HTERT RPE-1 (cell line): Measurements from ENCODE around the gene ASF1B.
"Not testable (repeated sequence)": the region's sequence is repeated elsewhere in the genome, so short reads cannot be mapped to it uniquely, and the experiment has no call there.

Source experiments
- in situ Hi-C: fragments of 300-500 bp; cut with MboI; formaldehyde crosslinking; loops from 4 replicates; pipeline ENCODE4 v1.14.3; 2020; ENCODE audit warnings: low sequenced_read_pairs

Gene ASF1B

DNA sequence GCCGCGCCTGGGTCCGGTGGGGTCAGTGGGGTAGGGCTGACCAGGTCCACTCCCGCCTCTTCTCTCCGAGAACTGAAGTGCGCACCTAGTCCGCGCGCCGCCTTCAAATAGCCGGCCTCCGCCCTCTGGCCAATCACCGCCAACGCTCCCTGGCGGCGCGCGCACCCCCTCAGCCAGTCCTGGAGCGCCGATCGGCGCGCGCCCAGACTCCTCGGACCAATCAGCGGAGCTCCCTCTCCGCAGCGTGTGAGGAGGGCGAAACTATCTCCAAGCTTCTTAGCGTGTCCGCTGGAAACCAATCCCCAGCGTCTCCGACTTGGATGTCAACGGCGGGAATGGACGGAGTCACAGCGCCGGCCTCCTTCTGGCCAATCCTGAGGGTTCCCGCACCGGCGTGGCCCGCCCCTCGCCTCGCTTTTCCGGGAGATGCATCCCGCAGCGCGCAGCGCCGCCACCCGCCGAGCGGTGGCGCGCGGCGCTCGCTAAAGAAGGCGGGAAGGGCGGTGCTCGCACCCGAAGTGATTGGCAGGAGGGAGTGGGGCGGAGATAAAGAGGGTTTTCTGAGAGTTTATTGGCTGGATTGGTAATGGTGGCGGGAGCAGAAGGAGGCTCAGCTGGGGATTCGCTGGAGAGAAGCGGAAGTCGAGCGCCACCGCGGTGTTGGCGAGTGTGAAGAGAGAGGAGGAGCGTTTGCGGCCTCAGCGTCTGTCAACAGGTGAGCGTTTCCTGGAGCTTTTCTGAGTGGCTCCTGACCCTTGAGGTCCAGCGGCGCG is at the start of gene ASF1B:
Gene ASF1B, minus strand, starts transcription at position 81 of the 773 bp plus-strand sequence. CDS start 133 bp downstream, outside the sequence.
- in situ Hi-C loops = no loop called here

DNA sequence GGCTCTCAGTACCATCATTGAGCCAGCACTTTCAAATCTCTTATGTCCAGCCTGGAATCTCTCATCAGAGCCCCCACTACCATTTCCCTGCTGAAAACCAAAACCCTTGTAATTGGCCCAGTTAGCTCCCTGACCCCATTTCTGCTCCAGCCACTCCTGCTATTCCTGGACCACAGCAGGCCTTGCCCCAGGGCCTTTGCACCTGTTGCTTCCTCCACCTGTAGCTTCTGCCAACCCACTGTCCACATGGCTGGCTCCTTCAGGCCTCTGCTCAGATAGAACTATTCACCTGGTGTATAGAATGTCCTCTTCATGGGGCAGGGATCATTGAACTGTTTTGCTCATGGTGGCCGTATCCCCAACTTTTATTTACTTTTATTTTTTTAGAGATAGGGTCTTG is 49.3 kb upstream of the ASF1B start:
- in situ Hi-C loops = not testable (repeated sequence)

DNA sequence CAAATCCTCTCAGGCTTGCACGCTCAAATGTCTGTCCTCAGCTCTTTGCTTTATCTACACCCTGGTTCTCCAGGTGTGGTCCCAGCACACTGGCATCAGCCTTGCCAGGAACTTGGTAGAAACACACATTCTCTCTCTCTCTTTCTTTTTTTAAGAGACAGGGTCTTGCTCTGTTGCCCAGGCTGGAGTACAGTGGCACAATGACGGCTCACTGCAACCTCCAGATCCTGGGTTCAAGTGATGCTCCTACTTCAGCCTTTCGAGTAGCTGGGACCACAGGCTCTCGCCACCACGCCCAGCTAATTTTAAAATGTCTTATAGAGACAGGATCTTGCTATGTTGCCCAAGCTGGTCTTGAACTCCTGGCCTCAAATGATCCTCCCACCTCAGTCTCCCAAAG is 48.8 kb upstream of the ASF1B start:
- in situ Hi-C loops = no loop called here

DNA sequence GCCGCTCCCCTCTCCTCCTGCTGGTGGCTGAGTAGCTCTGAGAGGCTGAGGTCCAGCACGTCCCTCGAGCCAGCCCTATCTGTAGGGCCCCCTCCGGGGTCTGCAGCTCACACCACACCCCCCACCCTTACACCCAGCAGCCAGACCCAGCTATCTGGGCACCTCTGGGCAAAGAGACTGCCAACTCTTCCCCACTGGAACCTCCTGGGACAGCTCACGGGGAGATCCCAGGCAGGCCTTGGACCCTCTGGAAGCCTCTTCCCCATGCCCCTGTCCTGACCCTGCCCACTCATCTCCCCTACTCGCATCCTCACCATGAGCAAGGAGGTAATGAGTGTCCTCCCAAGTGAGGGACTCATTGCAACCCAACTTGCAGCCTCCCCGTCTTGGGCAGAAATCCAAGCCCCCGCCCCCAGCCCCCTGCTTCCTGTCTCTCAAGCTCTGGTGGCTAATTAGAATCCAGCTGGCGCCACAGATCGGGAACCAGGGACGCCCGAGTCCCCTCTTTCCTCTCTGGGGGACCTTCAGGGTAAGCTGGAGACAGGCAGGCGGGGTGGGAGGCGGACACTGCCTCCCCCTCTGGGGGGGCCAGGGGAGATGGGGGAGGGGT is 47.5 kb upstream of the ASF1B start:
- in situ Hi-C loops = no loop called here

DNA sequence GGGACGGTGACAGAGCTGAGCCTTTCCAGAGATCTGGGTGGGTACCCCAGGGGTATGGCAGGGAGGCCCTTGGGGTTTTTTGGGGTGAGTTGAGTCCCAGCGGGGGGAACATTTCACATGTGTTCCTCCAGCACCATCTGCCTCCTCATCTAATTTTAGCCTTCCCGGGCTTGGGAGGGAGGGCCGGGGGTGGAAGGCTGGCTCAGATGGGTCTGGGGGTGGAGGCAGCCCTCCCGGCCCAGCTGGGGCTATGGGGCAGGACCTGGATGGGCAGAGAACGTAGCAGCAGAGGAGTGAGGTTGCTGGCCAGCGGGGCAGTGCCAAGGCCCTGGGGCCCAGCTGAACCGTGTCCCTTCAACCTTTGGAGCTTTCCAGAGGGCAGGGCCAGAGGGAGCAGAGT is 46.1 kb upstream of the ASF1B start:
- in situ Hi-C loops = no loop called here

DNA sequence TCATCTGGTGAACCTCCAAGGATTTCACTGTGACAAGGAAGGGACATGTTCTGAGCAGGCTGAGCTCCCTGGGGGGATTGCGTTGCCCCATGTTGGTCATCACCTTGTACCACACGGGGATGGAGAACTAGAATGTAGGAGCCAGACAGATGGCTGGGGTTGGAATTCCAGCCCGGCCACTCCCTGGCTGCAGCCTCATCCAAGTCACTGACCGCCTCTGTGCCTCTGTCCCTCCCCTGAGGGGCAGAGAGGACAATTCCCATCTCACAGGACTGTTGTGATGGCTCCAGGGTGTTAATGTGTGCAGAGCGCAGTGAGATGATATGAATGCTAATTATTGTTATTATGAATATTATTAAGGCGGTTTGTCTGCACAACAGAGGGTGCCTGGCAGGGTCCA is 45.5 kb upstream of the ASF1B start:
- in situ Hi-C loops = no loop called here

DNA sequence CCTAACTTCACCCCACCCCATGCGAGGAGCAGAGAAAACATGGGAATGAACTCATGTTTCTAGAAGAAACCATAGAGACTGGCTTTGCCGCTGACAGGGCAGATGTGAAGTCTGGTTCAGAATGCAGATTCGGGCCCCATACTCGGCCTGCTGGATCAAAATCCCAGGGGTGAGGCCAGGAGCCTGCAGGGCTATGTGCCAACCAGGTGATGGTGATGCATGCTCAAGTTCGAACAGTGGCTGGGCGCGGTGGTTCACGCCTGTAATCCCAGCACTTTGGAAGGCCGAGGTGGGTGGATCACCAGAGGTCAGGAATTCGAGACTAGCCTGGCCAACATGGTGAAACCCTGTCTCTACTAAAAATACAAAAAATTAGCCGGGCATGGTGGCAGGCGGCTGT is 44.8 kb upstream of the ASF1B start:
- in situ Hi-C loops = not testable (repeated sequence)

DNA sequence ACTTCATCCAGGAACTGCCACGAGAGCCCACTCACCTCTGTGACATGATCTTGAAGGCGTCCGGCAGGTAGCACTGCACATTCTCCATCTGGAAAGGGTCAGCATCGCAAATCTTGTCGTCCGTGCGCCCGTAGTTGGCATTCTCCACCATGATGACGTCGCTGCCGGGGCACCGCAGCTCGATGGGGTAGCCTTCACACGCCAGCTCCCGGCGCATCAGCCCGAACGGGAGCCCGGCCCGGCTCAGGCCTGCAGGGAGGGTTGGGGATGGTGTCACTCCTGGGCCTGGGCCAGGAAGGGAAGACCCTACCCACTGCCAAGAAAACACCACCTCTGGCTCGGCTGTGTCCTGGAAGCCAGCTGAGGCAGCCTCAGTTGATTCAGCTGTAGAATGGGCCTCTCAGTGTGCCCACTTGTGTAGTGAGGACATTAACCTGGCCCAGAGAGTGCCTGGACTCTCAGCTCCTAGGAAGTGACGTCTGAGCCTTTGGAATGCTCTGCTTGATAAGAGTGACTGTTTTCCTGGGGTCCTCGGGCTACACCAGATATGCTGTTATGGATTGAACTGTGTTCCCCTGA is 41.2 kb upstream of the ASF1B start:
- in situ Hi-C loops = no loop called here

DNA sequence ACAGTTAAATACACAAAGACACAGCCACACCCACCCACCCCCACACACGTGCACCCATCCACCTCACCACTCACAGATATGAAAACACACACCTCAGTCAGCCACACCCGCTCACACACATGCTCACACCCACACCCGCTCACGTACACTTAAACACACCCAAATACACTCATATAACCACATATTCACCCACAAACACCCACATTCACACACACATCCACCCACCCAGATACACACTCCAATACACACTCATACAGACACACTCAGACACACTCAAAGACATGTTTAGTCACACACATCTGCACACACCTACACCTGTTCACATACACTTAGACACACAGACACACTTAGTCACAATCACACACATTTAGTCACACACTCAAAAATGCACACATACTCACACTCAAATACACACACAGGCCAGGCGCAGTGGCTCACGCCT is 39.0 kb upstream of the ASF1B start:
- in situ Hi-C loops = no loop called here

DNA sequence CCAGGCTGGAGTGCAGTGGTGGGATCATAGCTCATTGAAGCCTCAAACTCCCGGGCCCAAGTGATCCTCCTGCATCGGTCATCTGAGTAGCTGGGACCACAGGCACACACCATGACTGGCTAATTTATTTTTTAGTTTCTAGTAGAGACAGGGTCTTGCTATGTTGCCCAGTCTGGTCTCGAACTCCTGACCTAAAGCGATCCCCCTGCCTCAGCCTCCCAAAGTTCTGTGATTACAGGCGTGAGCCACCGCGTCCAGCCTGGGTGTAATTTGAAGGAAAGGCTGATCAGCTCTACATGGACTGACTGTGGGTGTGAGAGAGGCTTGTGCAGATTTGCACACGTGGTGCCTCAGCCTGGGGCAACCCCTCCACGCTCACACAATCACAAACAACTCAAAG is 38.5 kb upstream of the ASF1B start:
- in situ Hi-C loops = no loop called here

DNA sequence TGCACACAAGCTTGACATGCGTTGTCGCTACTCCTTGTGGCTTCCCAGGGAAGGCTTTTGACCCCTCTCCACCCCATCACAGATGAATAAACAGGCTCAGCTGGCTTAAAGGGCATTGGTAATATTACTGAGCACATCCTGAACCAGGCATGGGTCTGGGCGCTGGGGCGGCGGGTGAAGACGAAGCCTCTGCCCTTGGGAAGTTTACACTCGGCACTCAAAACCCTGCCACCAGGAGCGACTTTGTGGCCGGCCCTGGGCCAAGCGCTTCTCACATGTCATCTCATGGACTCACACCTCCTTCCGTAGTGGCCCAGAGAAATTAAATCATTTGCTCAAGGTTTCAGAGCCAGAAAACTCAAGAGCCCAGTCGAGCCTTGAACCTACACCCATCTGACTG is 32.6 kb upstream of the ASF1B start:
- in situ Hi-C loops = no loop called here

DNA sequence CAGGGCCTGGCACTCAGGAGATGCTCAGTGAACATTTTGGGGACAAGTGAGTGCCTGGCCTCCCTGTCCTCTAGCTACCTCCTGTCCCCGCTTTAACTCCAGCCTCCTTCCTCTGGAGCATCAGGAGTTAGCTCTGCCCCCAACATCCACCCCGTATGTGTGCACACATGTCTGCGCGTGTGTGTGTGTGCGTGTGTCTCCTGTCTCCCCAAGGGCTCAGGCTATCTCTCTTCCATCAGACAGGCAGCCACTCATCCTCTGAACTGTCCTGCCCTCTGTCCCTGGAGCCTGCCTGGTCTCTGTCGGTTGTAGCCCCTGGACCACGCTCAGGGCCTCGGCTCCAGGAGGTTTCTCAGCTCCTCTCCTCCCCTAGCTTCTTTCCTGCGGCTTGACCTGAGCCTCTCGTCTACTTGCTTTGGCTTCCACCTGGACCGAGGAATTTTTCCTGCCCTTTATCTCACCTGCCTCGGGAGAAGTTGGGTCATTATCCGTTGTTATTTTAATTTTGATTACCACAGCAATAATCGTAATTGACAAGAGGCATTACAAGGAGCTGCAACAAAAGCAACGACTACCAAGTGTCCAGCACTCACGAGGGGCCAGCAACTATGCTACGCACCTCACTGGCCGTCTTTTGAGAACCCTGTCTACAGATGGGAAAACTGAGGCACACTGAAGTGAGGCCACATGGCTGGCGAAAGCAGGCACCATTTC is 32.0 kb upstream of the ASF1B start:
- in situ Hi-C loops = no loop called here

DNA sequence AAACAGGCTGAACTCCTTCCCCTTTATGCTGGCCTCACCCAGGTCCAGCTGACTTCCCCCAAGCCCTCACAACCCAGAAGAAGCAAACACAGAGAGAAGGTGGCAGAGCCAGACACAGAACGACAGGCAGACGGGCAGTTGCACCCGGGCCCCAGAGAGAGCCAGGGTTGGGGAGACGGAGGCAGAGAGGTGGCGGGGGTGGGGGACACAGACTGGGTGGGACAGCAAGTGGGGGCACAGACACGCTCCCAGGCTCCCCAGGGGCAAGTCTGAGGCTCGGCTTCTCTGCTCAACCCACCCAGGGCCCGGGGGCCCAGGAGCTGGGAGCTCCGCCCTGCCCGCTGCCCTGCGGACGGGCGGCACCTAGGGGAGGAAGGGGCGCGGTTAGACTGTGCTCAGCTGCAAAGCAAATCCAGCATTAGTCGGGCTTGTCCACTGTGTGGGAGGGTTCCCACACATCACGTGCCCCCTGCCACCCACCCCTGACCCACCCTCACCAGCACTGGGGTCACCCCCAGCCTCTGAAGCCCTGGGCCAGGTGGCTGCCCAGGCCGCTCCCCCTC is 31.3 kb upstream of the ASF1B start:
- in situ Hi-C loops = no loop called here

DNA sequence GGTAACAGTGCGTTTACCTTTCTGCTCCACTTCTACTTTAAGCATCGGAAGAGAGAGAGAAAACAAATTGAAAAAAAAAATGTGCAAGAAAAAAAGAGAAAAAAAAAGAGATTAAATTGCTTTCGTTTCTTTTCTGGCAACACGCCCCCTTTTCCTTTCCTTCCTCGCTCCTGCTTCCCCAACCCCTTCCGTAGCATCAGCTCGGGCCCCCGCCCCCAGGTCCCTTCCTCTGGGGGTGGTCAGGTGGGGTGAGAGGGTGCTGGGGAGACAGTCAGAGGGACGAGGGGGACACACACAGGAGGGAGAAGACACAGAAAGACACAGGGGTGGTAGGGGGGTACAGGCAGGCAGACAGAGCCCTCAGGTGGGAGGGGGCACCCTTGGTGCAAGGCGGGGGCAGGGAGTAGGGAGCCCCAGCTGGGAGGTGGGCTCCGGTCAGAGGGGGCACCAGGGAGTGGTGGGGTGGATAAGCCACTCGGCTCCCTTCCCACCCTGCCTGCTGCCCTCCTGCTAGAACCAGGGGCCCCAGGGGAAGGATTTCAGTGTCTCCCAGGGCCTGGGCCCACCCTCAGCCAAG is 30.7 kb upstream of the ASF1B start:
- in situ Hi-C loops = no loop called here

DNA sequence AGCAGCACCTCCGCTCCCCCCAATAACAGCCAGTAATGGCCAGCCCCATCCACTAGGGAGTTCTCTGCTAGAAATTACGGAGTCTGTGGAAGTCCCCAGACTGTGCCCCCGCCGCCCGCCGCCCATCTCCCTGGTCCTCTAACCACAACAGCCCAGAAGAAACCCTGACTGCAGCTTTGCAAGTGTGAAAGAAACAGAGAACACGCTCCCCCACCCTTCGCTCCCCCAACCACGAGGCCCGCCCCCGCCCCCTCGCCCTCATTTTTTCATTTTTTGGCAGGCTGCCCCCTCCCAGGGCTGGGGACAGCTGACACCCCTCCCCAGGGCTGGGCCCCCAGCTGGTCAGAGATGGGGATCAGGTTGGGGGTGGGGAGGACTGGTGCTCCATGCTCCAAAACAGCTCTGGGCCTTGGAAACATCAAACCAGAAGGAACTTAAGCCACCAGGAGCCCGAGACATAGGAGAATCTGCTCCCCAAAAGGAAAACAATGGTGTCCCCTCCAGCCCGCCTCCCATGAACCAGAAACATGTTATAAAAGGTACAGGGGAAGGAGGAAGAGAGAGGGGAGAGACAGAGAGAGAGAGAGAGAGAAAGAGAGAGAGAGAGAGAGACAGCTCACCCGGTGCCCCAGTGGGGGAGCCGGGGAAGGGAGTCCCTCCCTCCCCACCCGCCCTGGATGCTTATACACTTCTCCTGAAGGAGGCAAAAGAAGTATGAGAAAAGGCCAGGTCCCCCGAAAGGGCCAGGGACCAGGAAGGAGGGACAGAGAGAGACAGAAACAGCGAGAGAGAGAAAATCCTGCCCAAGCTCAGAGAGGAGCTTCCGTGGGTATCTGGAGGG is 29.8 kb upstream of the ASF1B start:
- in situ Hi-C loops = no loop called here

DNA sequence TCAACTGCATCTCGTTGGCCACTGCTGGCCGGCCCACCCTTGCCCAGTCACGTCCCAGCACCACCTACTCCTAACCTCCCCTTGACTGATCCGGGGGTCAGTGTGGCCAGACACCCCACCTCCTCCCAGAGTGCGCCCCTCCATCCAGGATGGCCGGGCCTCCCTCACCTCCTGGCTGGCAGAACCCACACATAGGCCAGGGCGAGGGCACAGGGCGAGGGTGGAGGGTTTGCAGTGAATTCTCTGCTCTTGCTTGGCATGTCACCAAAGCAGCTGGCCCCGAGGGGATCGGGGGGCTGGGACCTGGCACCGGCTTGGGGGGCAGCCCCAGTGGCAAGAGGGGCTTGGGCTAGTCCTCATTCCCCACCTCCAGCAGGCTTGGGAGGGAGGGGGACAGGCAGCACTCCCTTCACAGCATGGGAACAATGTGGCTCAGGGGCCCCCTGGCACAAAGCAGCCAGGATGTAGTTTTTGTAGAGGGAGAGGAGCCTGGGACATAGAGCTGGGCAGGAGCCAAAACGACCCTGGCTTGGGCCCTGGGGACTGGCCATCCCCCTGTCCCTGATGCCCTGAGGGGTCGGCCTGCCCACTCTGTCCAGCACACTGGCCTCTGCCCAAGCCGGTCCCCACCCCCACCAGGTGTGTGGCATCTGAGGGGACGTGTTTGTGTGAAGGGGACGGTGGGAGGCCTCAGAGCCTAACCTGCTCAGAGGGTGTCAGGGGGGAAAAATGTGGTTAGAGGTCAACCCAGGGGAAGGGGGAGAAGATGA is 28.5 kb upstream of the ASF1B start:
- in situ Hi-C loops = no loop called here

DNA sequence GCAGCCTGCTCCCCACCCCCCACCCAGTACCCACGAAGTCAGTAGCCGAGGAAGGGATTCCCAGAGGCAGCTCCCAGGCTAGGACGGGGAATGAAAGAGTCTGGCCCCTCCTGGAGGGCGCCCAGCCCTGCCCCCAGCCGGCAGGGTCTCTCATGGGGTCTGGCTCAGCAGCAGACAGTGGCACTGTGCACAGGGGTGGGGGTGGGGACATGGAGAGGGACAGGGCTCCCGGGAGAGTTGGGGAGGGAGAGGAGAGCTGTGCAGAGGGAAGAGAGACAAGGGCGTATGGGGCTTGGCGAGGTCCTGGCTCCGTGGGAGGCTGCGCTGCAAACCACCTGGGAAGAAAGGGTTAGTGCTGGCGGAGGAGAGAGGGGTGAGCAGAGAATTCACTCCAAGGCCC is 27.7 kb upstream of the ASF1B start:
- in situ Hi-C loops = no loop called here

DNA sequence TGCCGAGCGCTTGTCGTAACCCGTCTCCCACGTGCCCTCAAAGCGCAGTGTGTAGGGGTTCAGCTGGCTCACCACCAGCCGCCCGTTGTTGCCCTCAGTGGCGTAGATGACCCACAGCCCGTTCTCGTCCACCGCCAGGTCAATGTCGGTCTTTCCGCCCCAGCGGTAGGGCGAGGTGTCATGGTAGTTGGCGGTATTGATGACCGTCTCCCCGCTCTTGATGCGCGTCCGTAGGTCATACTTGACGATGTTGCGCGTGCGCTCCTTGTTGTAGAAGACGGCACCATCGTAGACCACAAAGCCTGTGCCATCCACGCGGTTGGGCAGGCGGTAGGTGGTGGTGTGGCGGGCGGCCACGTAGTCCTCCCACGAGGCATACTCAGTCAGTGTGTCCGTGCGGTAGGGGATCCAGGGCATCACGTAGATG is 26.5 kb upstream of the ASF1B start:
- in situ Hi-C loops = no loop called here

DNA sequence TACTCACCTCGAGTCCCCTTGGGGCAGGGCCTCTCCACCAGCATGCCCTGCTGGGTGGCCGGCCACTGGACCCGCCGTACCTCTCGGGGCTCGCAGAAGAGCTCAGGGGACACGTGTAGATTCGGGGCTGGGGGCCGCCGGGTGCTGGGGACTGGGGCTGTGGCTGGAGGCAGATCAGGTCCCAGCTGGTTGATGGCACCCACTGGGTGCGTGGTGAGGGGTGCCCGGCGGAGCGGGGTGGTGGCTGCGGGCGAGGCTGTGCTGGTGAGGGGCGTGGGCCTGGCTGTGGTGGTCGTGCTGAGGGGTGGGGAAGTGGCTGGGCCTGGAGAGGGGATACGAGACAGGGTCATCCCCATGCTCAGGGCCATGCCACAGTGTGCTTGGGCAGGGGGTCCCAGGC is 24.9 kb upstream of the ASF1B start:
- in situ Hi-C loops = no loop called here
